ENCODE data around the gene GLCE.

Gene GLCE

DNA sequence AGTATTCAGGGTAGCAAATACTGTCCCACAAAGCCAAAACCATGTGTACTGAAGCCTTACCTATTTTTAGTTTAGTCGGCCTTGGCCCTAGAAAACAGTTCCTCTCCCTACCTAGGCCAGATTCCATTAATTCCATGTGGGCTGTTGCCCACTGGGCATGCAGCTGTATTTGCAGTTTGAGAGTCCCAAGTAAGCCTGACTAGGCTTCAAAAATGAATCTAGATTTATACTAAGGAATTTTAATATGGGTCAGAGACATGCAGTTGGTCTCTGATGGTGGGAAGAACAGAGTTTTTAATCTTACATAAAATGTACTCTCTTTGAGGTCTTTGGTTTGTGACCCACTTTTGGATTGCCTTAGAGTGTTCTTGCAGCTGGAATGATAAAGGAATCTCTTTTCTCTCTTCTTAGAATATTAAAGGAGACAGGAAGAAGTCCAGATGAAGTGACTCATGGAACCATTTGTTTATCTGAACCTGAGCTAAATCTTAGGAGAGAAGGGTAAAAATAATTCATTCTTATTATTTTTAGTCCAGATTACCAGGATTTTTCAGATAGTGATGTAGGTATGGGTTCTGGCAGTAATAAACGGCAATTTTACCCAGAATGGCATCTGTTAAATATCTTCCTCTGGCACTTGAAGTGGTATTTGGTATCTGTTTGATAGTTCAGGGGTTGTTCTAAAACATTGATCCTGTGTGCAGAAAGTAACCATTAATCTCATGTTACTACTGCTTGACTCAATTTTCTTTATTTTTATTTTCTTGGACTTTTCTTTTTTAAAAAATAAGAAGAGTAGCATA, 33.8 kb downstream of the GLCE start:
- H3K4me3 ChIP-seq (ENCODE audit: low read depth, low read length): no peak overlapping the region

DNA sequence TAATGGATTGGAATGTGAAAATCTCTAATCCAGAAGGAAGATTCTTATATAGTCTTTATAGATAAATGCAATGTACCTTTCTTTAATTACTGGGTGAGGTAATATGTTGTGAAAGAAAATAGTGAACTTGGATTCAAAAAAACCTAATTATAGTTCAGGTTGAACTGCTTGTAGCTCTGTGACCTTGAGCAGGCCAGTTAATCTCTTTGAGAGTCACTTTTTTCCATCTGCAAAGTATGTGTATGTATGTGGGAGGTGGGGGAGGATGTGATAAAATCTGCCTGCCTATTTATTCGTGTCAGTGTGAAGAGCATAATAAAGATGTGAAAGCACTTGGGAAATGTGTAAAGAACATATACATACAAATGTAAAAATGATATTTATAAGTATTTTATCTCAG, 34.4 kb downstream of the GLCE start:
- H3K4me3 ChIP-seq (ENCODE audit: low read depth, low read length): no peak overlapping the region

DNA sequence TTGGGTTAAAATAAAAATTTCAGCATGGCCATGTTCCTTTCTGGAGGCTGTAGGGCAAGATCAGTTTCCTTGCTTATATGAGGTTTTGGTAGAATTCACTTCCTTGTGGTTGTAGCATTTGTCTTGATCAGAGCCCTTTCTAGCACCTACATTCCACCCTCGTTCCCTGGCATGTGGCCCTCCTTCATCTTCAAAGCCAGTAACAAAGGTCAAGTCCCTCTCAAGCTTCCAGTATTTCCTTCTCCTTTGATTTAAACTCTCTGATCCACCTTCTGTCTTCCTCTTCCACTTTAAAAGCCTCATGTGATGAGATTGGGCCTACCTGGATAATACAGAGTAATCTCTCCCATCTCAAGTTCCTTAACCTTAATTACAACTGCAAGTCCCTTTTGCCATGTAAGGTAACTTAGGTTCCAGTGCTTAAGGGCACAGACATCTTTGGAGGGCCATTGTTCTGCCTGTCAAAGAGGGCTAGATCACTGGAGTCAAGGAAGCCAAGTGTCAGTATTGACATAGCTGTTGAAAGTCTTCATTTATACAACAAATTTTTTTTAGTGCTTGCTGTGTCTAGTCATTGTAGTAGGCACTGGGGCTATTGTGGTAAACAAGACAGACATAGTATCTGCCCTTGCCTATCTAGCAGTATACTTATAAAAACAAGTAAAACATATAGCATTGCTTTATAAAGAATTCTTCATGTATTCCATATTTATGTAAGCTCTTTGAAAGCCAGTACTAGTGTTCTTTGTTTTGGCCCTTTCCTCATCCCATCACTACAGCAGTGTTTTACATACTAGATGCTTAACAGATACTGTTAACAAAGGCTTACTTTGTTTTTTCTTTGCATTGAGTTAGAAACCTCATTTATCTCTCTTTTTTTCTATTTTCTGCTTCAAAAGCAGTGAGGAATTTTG, 40.7 kb downstream of the GLCE start:
- H3K4me3 ChIP-seq (ENCODE audit: low read depth, low read length): no peak overlapping the region

DNA sequence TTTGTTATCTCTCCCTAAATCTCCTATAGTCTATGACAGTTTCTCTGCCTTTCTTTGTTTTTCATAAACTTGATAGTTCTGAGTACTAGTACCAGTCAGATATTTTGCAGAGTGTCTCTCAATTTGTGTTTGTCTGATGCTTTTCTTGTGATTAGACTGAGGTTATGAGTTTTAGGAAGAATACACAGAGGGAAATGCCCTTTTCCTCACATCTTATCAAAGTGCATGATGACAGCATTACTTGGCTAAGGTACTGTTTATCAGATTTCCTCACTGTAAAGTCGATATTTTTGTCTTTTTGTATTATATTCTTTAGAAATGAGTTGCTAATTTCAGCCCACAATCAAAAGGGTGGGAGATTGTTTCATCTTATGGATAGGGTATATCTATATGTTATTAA, 45.6 kb downstream of the GLCE start:
- H3K4me3 ChIP-seq (ENCODE audit: low read depth, low read length): no peak overlapping the region

DNA sequence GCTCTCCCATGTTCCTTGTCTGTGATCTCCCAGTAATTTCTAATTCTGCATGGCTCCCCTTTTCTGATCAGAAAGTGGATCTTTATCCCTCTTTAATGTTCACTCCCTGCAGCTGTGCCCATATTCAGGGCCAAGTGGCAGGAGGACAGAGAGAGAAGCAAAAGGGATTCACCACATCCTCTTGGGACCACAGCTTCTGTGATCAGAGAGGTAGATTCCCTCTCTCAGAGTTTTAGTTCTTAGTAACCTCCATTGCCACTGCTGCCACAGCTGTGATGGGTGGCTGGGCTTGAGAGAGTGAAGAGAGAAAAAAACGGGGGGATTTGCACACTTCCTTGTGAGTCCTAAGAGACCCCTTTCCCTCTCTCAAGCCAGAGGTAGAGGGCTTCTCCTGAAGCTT, 49.2 kb downstream of the GLCE start:
- no peak overlapping the region for H3K4me3 ChIP-seq (ENCODE audit: low read depth, low read length)

DNA sequence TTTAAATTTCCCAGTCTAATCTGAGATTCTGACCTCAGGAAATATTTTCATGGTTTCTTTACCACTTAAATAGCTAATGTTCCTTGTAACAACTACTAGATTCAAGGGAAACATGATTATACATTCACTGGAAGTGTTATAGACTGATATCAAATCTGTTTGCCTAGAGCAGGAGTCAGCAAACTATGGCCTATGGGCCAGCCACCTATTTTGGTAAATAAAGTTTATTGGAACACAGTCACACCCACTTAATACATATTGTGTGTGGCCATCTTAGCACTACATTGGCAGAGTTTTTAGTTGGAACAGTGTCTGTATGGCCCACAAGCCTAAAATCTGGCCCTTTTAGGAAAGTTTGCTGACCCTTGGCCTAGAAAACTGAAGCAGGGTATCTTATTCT, 50.1 kb downstream of the GLCE start:
- H3K4me3 ChIP-seq (ENCODE audit: low read depth, low read length): no peak overlapping the region

DNA sequence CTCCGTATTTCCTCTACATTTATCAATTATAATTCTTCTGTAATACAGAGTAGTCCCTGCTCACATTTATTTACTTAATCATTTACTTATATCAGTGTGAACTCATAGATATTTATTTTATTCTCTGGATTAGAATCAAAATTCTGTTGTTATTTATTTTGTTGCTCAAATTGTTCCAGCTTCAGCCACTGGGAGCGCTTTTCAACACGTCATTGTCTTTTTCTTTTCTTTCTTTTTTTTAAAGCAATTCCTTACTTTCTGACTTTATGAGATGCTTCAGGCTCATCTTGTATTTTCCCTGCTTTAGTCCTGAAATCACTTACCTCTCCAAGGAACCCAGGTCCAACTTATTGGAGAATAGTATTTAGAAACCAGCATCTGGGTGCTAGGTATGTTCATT, 53.4 kb downstream of the GLCE start:
- no peak overlapping the region for H3K4me3 ChIP-seq (ENCODE audit: low read depth, low read length)

DNA sequence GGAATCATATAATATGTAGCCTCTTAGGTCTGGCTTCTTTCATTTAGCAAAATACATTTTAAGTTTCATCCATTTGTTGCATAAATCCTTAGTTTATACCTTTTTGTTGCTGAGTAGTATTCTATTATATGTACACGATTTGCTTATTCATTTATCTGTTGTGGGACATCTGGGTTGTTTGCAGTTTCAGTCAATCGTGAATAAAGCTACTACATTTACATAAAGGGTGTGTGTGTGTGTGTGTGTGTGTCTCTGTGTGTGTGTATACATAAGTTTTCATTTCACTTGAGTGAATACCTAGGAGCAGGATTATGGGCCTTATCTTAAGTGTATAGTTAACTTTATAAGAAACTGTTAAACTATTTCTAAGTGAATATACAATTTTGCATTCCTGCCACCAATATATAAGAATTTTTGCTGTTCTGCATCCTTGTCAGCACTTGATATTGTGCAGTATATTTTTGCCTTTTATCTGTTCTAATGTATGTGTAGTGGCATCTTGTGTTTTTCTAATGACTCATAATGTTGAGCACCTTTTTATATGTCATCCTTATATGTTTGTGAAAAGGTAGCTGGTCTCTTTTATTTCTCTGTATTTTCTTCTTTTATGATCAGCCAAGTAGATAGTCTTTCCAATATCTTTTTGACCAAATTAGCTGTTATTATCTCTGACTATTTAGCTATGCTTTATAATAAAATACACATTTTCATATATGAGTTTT, 55.0 kb downstream of the GLCE start:
- H3K4me3 ChIP-seq (ENCODE audit: low read depth, low read length): no peak overlapping the region

DNA sequence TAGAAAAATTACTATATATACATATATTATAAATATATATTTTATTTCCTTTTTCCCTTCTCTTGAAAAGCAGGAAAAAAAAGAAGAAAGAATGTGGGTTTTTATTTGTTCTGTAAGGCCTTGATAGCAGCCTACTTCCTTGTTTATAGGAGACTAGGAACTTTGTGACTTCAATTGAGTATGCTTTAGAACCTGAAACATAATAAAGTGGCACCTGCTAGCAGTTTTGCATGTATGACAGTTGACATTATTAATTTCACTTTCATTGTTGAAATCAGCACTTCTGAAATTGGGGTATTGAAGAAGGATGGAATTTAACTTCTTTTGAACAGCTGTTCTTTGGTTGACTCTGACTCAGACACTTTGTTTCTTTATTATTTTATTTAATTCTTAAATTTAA, 56.9 kb downstream of the GLCE start:
- H3K4me3 ChIP-seq (ENCODE audit: low read depth, low read length): no peak overlapping the region

DNA sequence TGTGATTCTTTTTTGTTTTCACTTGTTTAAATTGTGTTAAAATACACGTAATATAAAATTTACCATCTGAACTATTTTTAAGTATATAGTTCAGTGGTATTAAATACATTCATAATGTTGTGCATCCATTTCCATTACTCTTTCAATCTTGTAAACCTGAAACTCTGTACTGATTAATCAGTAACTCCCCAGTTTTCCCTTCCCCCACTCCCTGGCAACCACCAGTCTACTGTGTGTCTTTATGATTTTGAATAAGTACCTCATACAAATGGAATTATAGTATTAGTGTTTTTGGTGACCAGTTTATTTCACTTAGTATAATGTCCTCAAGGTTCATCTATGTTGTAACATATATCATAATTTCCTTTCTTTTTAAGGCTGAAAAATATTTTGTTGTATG, 59.3 kb downstream of the GLCE start:
- H3K4me3 ChIP-seq (ENCODE audit: low read depth, low read length): no peak overlapping the region

DNA sequence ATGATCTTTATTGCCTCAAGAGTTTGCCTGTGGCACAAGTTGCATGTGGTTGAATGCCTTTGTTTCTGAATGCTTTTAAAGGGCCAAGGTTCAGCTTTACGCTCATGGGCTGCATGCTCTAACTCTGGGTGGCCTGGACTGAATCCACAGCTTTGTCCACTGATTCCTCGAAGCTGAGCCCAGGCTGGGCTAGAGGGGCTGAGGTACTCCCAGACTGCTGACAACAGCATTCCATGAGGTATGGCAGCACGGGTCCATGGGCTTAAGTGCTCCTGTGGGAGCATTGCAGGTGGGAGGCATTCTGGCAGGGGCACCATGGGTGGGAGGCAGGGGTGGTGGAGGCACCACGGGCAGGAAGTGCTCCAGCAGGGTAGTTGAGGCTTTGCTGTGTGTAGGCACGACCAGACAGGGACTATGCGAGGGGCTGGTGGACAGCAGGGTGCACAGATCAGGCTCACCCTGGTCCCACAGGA, 61.6 kb downstream of the GLCE start:
- no peak overlapping the region for H3K4me3 ChIP-seq (ENCODE audit: low read depth, low read length)

DNA sequence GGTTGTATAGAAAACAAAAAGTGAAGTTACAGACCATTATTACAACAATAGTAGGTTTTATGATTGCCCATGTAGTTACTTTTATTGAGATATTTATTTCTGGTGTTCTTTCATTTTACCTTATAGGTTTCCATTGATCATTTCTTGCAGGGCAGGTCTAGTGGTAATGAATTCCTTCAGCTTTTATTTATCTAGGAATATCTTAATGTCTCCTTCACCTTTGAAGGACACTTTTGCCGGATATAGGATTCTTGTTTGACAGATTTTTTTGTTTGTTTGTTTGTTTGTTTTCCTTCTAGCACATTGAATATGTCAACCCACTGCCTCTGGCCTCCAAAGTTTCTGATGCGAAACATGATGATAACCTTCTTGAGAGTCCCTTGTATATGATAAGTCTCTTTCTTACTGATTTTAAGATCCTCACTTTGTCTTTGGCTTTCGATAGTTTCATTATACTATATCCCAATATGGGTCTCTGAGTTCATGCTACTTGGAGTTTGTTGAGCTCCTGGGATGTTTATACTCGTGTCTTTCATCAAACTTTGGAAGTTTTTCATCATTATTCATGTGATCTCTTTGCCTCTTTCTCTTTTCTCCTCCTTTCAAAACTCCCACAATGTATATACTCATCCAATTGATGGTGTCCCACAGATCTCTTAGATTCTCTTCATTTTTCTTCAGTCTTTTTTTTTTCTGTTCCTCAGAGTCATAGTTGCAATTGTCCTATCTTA, 62.8 kb downstream of the GLCE start:
- H3K4me3 ChIP-seq (ENCODE audit: low read depth, low read length): no peak overlapping the region

DNA sequence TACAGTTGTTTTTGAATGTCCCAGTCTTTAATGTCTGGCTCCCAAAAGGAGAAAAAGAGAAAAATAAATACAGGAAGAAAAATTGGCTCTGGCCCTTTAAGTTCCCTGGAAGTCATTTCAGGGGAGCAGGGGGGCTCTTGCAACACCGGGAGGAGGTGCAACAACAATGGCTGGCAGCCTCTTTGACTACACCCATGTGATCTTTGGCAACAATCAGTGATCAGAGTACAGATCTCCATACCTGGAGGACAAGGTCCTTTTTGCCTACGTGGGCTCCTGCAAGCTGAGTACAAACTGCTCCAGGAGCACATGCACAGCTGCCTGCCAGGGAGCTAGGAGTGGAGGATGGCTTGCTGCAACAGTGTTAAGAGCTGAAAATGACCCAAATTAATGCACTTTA, 63.9 kb downstream of the GLCE start:
- no peak overlapping the region for H3K4me3 ChIP-seq (ENCODE audit: low read depth, low read length)

DNA sequence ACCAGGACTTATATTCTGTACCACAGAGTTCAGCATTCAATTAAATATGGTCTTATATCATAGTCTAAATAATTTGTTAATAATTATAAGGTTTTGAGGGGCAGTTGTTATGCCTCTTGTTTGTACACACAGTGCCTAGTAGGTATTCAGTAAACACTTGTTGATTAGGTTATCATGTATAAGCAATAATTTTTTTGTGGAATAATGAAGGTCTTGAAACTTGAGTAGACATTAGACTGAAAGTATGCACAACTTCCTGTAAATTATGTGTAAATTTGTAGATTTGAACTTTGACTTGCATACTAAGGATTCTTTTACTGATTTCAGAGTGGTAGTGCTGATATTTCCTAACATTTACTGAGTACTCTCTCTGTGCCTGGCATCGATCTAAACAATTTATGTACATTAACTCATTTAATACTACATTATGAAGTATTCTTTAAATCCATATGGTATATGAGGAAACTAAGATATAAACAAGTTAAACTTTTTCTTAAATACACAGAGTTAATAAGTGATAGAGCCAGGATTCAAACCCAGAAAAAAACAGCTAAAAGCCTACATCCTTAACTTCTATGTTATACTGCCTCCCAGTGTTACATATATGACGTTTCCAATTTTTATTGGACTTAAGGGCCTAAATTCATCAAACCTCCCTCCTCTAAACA, 65.1 kb downstream of the GLCE start:
- no peak overlapping the region for H3K4me3 ChIP-seq (ENCODE audit: low read depth, low read length)

DNA sequence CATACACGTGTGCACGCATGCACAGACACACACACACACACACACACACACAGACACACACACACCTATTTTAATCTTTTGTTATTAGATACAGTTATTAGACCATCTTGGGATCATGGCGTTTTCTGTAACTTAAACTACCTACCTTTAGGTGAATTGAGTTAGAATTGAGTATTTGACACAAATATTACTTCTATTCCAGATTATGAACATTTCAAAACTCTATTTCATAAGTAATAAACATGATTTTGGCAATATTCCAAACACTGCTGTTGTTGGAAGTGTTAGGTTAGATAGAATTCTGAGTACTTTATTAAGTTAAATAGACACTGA, 65.6 kb downstream of the GLCE start:
- no peak overlapping the region for H3K4me3 ChIP-seq (ENCODE audit: low read depth, low read length)

DNA sequence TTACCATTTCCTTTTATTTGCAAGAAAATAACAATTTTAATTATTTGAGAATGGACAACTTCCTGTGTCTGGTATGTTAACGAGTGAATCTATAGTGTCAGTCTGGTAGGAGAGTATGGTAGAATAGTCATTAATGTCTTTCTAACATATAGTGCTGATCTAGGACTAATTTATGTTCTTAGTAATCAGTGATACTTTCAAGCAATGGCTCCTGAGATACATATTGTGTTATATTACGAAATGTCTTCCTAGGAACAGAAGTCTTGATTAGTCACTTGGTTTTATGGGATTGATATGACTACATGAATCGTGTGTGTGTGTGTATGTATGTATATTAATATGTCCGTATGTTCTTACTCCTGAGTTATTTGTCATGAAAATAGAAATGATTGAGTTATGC, 71.7 kb downstream of the GLCE start:
- H3K4me3 ChIP-seq (ENCODE audit: low read depth, low read length): no peak overlapping the region

DNA sequence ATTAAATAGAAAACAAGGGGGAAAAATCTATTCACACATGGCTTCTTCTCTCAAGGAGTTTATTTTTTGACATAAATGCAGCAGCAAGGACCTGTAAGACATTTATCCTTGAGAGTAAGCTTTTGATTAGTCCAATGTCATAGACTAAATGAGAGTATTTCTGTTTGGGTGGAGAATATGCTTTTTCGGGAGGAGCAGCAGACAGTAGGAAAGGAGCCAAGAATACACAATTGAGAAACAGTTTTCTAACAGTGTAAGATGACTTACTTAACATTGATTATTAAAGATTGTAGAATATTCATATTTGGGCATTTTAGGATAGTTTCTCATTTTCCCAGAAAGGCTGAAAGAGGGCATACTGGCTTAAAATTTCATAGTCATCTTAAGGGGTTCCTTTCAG, 72.3 kb downstream of the GLCE start:
- no peak overlapping the region for H3K4me3 ChIP-seq (ENCODE audit: low read depth, low read length)

DNA sequence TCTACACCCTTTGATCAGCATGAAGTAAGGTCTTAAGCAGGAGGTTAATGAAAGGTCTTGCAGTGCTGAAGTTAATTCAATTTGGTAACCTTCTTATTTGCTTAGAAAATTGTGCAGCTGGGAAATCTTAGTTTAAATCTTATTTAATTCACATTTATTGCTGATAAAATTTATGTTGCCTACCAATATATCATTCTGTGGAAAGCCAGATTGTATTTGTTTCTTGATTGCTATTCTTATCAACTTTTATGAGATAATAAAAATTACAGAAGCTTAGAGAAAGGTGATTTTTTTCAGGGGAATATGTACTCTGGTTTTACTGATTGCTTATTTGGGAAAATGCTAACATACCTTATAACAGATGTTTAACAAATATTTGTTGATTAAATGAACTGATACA, 74.2 kb downstream of the GLCE start:
- H3K4me3 ChIP-seq (ENCODE audit: low read depth, low read length): no peak overlapping the region

DNA sequence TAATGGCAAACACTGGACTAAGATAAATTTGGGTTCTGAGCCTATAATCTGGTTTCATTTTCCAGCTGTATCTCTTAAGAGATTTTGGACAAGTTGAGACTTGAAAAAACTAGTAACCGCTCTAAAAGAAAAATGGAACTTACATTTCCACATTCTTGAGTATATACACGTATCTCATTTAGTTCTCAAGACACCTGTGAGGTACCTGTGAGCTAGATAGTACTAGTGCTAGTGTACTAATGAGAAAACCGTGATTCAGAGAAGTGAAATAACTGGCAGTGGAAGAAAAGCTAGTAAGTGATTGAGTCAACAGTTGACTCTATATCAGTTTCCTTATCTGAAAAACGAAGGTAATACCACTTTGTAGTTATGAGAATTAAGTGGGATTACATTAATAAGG, 76.1 kb downstream of the GLCE start:
- no peak overlapping the region for H3K4me3 ChIP-seq (ENCODE audit: low read depth, low read length)

DNA sequence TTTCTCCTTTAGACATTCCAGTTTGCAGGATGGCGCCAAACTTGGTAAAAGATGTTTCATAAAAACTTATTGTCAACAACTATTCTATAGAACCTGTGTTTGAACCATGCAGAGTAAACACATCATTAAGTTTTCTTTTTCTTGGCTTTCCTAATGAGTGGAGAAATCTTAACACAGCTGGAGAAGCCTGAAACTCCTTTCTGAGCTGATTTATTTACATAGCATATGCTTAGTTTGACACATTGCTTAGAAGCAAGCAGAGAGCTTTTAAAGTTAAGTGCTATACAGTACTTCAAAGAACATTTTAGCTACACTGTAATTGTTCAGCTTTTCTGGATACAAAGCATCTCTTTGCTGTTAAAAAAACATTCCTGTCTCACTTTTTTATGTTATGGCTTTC, 77.3 kb downstream of the GLCE start:
- H3K4me3 ChIP-seq (ENCODE audit: low read depth, low read length): no peak overlapping the region
